ENCODE measurements around the gene POM121L12.

GRCh38 chr7:53002389-53002788 is 33.0 kb upstream of the POM121L12 start:
- TF ChIP-seq, protein P1, sequence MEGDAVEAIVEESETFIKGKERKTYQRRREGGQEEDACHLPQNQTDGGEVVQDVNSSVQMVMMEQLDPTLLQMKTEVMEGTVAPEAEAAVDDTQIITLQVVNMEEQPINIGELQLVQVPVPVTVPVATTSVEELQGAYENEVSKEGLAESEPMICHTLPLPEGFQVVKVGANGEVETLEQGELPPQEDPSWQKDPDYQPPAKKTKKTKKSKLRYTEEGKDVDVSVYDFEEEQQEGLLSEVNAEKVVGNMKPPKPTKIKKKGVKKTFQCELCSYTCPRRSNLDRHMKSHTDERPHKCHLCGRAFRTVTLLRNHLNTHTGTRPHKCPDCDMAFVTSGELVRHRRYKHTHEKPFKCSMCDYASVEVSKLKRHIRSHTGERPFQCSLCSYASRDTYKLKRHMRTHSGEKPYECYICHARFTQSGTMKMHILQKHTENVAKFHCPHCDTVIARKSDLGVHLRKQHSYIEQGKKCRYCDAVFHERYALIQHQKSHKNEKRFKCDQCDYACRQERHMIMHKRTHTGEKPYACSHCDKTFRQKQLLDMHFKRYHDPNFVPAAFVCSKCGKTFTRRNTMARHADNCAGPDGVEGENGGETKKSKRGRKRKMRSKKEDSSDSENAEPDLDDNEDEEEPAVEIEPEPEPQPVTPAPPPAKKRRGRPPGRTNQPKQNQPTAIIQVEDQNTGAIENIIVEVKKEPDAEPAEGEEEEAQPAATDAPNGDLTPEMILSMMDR (conservative IDR thresholded peaks at IDR 0.05; ENCODE audit: low read length), result no peak
- no peak for TF ChIP-seq EZH2phosphoT487 (IDR thresholded peaks at IDR 0.05; ENCODE audit: borderline replicate concordance, low read depth, low read length)
